Neural progenitor cell (in vitro differentiated cells): ENCODE data around the gene MTG2. TPM values are rescaled to one million over a fixed set of nuclear protein-coding genes. Genes with fewer than 3 reads are reported as not detected.

ENCODE experiments used
- DNase-seq: peaks from one replicate; pipeline ENCODE4 v3.0.0-alpha.2; 2016; ENCODE audit warnings: low spot score
- H2AFZ ChIP-seq: fragments of 200-600 bp; sonication (generic); replicated peaks from 2 replicates; pipeline ENCODE4 v1.6.1; 2016; ENCODE audit warnings: antibody characterized with exemption
- H3F3A ChIP-seq: fragments of 200-600 bp; sonication (generic); 2 replicates; pipeline ENCODE4 v1.6.1; 2016; ENCODE audit warnings: antibody characterized with exemption, low read depth
- H3K27ac ChIP-seq: fragments of 200-600 bp; sonication (generic); 2 replicates; pipeline ENCODE4 v1.5.1; 2016; ENCODE audit warnings: mild to moderate bottlenecking
- H3K27me3 ChIP-seq: fragments of 200-600 bp; sonication (generic); 2 replicates; pipeline ENCODE4 v1.6.1; 2016; ENCODE audit warnings: mild to moderate bottlenecking, moderate library complexity
- H3K36me3 ChIP-seq: fragments of 200-600 bp; sonication (generic); 2 replicates; pipeline ENCODE4 v1.5.1; 2016
- H3K4me1 ChIP-seq: fragments of 200-600 bp; sonication (generic); 2 replicates; pipeline ENCODE4 v1.6.1; 2016; ENCODE audit warnings: mixed run types
- H3K4me2 ChIP-seq: fragments of 200-600 bp; sonication (generic); 2 replicates; pipeline ENCODE4 v1.6.1; 2016
- H3K4me3 ChIP-seq: fragments of 200-600 bp; sonication (generic); 2 replicates; pipeline ENCODE4 v1.5.1; 2016
- H3K79me2 ChIP-seq: fragments of 200-600 bp; sonication (generic); 2 replicates; pipeline ENCODE4 v1.6.1; 2016; ENCODE audit warnings: low read depth
- H3K9ac ChIP-seq: fragments of 200-600 bp; sonication (generic); 2 replicates; pipeline ENCODE4 v1.6.1; 2016
- H3K9me3 ChIP-seq: fragments of 200-600 bp; sonication (generic); 2 replicates; pipeline ENCODE4 v1.5.1; 2016; ENCODE audit warnings: low read depth
- H4K20me1 ChIP-seq: fragments of 200-600 bp; sonication (generic); 2 replicates; pipeline ENCODE4 v1.6.1; 2016; ENCODE audit warnings: low read depth
- H3K27ac Mint-ChIP-seq: 3 replicates; pipeline ENCODE4 v1.8.0; 2021; ENCODE audit warnings: mixed read lengths
- H3K27me3 Mint-ChIP-seq: 2 replicates; pipeline ENCODE4 v1.8.0; 2022; ENCODE audit warnings: low read depth, mild to moderate bottlenecking, inconsistent platforms, moderate library complexity, mixed read lengths; ENCODE audit not compliant: insufficient read depth
- H3K36me3 Mint-ChIP-seq: 3 replicates; pipeline ENCODE4 v1.8.0; 2021; ENCODE audit warnings: mixed read lengths
- H3K4me1 Mint-ChIP-seq: 3 replicates; pipeline ENCODE4 v1.8.0; 2021; ENCODE audit warnings: mixed read lengths
- H3K4me3 Mint-ChIP-seq: 3 replicates; pipeline ENCODE4 v1.8.0; 2021; ENCODE audit warnings: mild to moderate bottlenecking, moderate library complexity, mixed read lengths
- H3K9me3 Mint-ChIP-seq: 3 replicates; pipeline ENCODE4 v1.8.0; 2020; ENCODE audit warnings: mixed read lengths
- CTCF ChIP-seq: fragments of 200-600 bp; sonication (generic); IDR thresholded peaks from 2 replicates; pipeline ENCODE4 v1.5.1; 2017; ENCODE audit warnings: antibody characterized with exemption, mild to moderate bottlenecking
- EZH2 ChIP-seq: fragments of 200-600 bp; sonication (generic); IDR thresholded peaks from 2 replicates; pipeline ENCODE4 v1.6.1; 2017; ENCODE audit warnings: antibody characterized with exemption, mild to moderate bottlenecking, moderate library complexity
- EZH2phosphoT487 ChIP-seq: fragments of 200-600 bp; sonication (generic); IDR thresholded peaks from 2 replicates; pipeline ENCODE4 v1.6.1; 2017; ENCODE audit warnings: antibody characterized with exemption
- total RNA-seq: library from RNA; depleted of rRNA; stranded (reverse); fragments of >200 nt; gene quantifications from 2 replicates; pipeline ENCODE4 v1.2.3, GENCODE V29; 2015; ENCODE audit warnings: low replicate concordance

The MTG2 gene
- total RNA-seq, 1 donor from 2014 or later = 16.2 TPM

- peaks cover 62% of the 10 kb centered on the region for H3K27me3 ChIP-seq
- H3K27me3 Mint-ChIP-seq = peaks cover 21% of the 10 kb centered on the region
- peaks cover 5% of the 10 kb centered on the region for H3K4me1 Mint-ChIP-seq
Observed at GRCh38 chr20:62225026-62225425, 42.2 kb downstream of the MTG2 start.

GRCh38 chr20:62225820-62226635 lies 43.2 kb downstream of the MTG2 start:
- H3K4me2 ChIP-seq = no peak overlapping the region
- peaks cover 10% of the 10 kb centered on the region for H3F3A ChIP-seq
- no peak for TF ChIP-seq CTCF
- no peak for TF ChIP-seq EZH2phosphoT487
- TF ChIP-seq EZH2 = no peak
- peaks cover 10% of the 10 kb centered on the region for H3K4me1 ChIP-seq
- H3K27me3 Mint-ChIP-seq = peaks cover 19% of the 10 kb centered on the region
- no peaks in the 10 kb centered on the region for H3K9me3 Mint-ChIP-seq
- peaks cover 53% of the 10 kb centered on the region for H3K27me3 ChIP-seq
- H2AFZ ChIP-seq = no peak overlapping the region
- no peaks in the 10 kb centered on the region for H3K9me3 ChIP-seq
- no peaks in the 10 kb centered on the region for H3K79me2 ChIP-seq
- no peak for DNase-seq
- H3K36me3 Mint-ChIP-seq = no peaks in the 10 kb centered on the region
- no peak overlapping the region for H3K27ac Mint-ChIP-seq
- peaks cover 10% of the 10 kb centered on the region for H4K20me1 ChIP-seq
- no peak overlapping the region for H3K4me3 Mint-ChIP-seq
- H3K36me3 ChIP-seq = no peaks in the 10 kb centered on the region
- no peak overlapping the region for H3K4me3 ChIP-seq
- peaks cover 4% of the 10 kb centered on the region for H3K4me1 Mint-ChIP-seq
- no peak overlapping the region for H3K9ac ChIP-seq
- no peak overlapping the region for H3K27ac ChIP-seq

More at GRCh38 chr20:62225026-62225425, 42.2 kb downstream of the MTG2 start:
- DNase-seq = no peak
- Mint-ChIP-seq H3K27ac (peak overlapping the region; percentile 93), H3K4me3 (no peak overlapping the region), H3K36me3 (no peaks in the 10 kb centered on the region), H3K9me3 (no peaks in the 10 kb centered on the region)
- Histone ChIP-seq H3K79me2 (no peaks in the 10 kb centered on the region), H3K9ac (no peak overlapping the region), H3K36me3 (no peaks in the 10 kb centered on the region), H3K4me1 (peaks cover 18% of the 10 kb centered on the region), H3K9me3 (no peaks in the 10 kb centered on the region), H3K4me2 (no peak overlapping the region), H2AFZ (no peak overlapping the region), H3K27ac (no peak overlapping the region), H3K4me3 (no peak overlapping the region), H3F3A (peaks cover 17% of the 10 kb centered on the region), H4K20me1 (peaks cover 17% of the 10 kb centered on the region)
- TF ChIP-seq EZH2phosphoT487 = no peak
- TF ChIP-seq CTCF = no peak
- no peak for TF ChIP-seq EZH2

- no peak overlapping the region for H3K4me3 ChIP-seq
- Mint-ChIP-seq H3K4me1 (peaks cover 2% of the 10 kb centered on the region), H3K27ac (no peak overlapping the region), H3K36me3 (no peaks in the 10 kb centered on the region), H3K9me3 (no peaks in the 10 kb centered on the region), H3K27me3 (peaks cover 13% of the 10 kb centered on the region), H3K4me3 (no peak overlapping the region)
- DNase-seq = no peak
- no peaks in the 10 kb centered on the region for H3K36me3 ChIP-seq
- H3K4me1 ChIP-seq = peaks cover 5% of the 10 kb centered on the region
- H3K27ac ChIP-seq = no peak overlapping the region
- TF ChIP-seq CTCF (no peak), EZH2phosphoT487 (no peak), EZH2 (no peak)
- H3K27me3 ChIP-seq = peaks cover 44% of the 10 kb centered on the region
- H3K79me2 ChIP-seq = no peaks in the 10 kb centered on the region
- H3K9me3 ChIP-seq = no peaks in the 10 kb centered on the region
- H3K4me2 ChIP-seq = no peak overlapping the region
- H2AFZ ChIP-seq = no peak overlapping the region
- H3F3A ChIP-seq = peaks cover 8% of the 10 kb centered on the region
- no peak overlapping the region for H3K9ac ChIP-seq
- peaks cover under 1% of the 10 kb centered on the region for H4K20me1 ChIP-seq
Observed at GRCh38 chr20:62226707-62227590, 44.1 kb downstream of the MTG2 start.
